ENCODE measurements around the gene POLR2L.

- no peak for TF ChIP-seq CEBPB (IDR thresholded peaks at IDR 0.05; ENCODE audit: borderline replicate concordance, low read depth, low read length)
- TF ChIP-seq NR2C2 (CRISPR knock-in tag; IDR thresholded peaks at IDR 0.05; ENCODE audit: borderline replicate concordance), result no peak
- TF ChIP-seq, protein P1, sequence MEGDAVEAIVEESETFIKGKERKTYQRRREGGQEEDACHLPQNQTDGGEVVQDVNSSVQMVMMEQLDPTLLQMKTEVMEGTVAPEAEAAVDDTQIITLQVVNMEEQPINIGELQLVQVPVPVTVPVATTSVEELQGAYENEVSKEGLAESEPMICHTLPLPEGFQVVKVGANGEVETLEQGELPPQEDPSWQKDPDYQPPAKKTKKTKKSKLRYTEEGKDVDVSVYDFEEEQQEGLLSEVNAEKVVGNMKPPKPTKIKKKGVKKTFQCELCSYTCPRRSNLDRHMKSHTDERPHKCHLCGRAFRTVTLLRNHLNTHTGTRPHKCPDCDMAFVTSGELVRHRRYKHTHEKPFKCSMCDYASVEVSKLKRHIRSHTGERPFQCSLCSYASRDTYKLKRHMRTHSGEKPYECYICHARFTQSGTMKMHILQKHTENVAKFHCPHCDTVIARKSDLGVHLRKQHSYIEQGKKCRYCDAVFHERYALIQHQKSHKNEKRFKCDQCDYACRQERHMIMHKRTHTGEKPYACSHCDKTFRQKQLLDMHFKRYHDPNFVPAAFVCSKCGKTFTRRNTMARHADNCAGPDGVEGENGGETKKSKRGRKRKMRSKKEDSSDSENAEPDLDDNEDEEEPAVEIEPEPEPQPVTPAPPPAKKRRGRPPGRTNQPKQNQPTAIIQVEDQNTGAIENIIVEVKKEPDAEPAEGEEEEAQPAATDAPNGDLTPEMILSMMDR (CRISPR knock-in tag; IDR thresholded peaks at IDR 0.05), result no peak
- TF ChIP-seq KAT2B (IDR thresholded peaks at IDR 0.05; ENCODE audit: borderline replicate concordance, low read depth, low read length), result no peak
- no peak for TF ChIP-seq EHMT2 (IDR thresholded peaks at IDR 0.05; ENCODE audit: borderline replicate concordance, low read depth, low read length)
- TF ChIP-seq RELA (CRISPR knock-in tag; IDR thresholded peaks at IDR 0.05), result no peak
- no peak for TF ChIP-seq ZNF280B (CRISPR knock-in tag; IDR thresholded peaks at IDR 0.05; ENCODE audit: borderline replicate concordance)
Measured at GRCh38 chr11:829176-829846, 13.0 kb downstream of the POLR2L start.
